OCI-LY1 (cell line): ENCODE data around the gene PTPRM.

Experiments used
- H2AFZ ChIP-seq: fragments of 200-600 bp; sonication (generic), shearing (Covaris generic); 2 replicates; pipeline ENCODE4 v1.6.0; 2014; ENCODE audit warnings: antibody characterized with exemption, mild to moderate bottlenecking, low read length
- H3F3A ChIP-seq: fragments of 200-600 bp; sonication (generic), shearing (Covaris generic); 2 replicates; pipeline ENCODE4 v1.6.0; 2014; ENCODE audit warnings: mild to moderate bottlenecking, antibody characterized with exemption, low read length, moderate library complexity; ENCODE audit not compliant: insufficient read depth
- H3K27ac ChIP-seq: fragments of 200-600 bp; sonication (generic); 2 replicates; pipeline ENCODE4 v1.5.1; 2014; ENCODE audit warnings: low read length, mixed run types, mild to moderate bottlenecking, low read depth; ENCODE audit not compliant: poor library complexity, severe bottlenecking
- H3K27me3 ChIP-seq: fragments of 200-600 bp; sonication (generic); 2 replicates; pipeline ENCODE4 v1.6.0; 2014; ENCODE audit warnings: antibody characterized with exemption, mild to moderate bottlenecking, low read length, moderate library complexity; ENCODE audit not compliant: insufficient read depth
- H3K36me3 ChIP-seq: fragments of 200-600 bp; sonication (generic); 2 replicates; pipeline ENCODE4 v1.6.1; 2014; ENCODE audit warnings: mild to moderate bottlenecking, antibody characterized with exemption, low read length, moderate library complexity, mixed read lengths; ENCODE audit not compliant: insufficient read depth
- H3K4me1 ChIP-seq: fragments of 200-600 bp; sonication (generic); 2 replicates; pipeline ENCODE4 v1.5.1; 2014; ENCODE audit warnings: mild to moderate bottlenecking, low read length, moderate library complexity; ENCODE audit not compliant: insufficient read depth, severe bottlenecking
- H3K4me2 ChIP-seq: fragments of 200-600 bp; sonication (generic), shearing (Covaris generic); 2 replicates; pipeline ENCODE4 v1.6.1; 2014; ENCODE audit warnings: low read length
- H3K4me3 ChIP-seq: fragments of 200-600 bp; sonication (generic); 2 replicates; pipeline ENCODE4 v1.5.1; 2014; ENCODE audit warnings: low read length, low read depth, mild to moderate bottlenecking, mixed read lengths; ENCODE audit not compliant: poor library complexity, severe bottlenecking
- H3K79me2 ChIP-seq: fragments of 200-600 bp; shearing (Covaris generic); 2 replicates; pipeline ENCODE4 v1.6.1; 2016; ENCODE audit warnings: mixed run types, low read length, mixed read lengths; ENCODE audit not compliant: insufficient read depth
- H3K9ac ChIP-seq: fragments of 200-600 bp; sonication (generic), shearing (Covaris generic); 2 replicates; pipeline ENCODE4 v1.6.1; 2014; ENCODE audit warnings: mild to moderate bottlenecking, low read length, mixed read lengths
- H3K9me2 ChIP-seq: fragments of 200-600 bp; sonication (generic), shearing (Covaris generic); 2 replicates; pipeline ENCODE4 v1.6.1; 2014; ENCODE audit warnings: low read depth, mild to moderate bottlenecking, low read length, mixed read lengths
- H3K9me3 ChIP-seq: fragments of 200-600 bp; shearing (Covaris generic); 2 replicates; pipeline ENCODE4 v1.6.1; 2014; ENCODE audit warnings: low read length, mixed read lengths
- H4K20me1 ChIP-seq: fragments of 200-600 bp; sonication (generic), shearing (Covaris generic); 2 replicates; pipeline ENCODE4 v1.6.0; 2016; ENCODE audit warnings: mild to moderate bottlenecking, low read length; ENCODE audit not compliant: insufficient read depth
- EZH2 ChIP-seq: fragments of 200-600 bp; sonication (generic), shearing (Covaris generic); IDR thresholded peaks from 2 replicates; pipeline ENCODE4 v1.8.0; 2017; ENCODE audit warnings: borderline replicate concordance, mixed run types, mild to moderate bottlenecking, antibody characterized with exemption, low read length, moderate library complexity, mixed read lengths
- TF ChIP-seq, protein P1 (sequence below): fragments of 200-600 bp; sonication (generic), shearing (Covaris generic); IDR thresholded peaks from 2 replicates; pipeline ENCODE4 v1.5.1; 2017; ENCODE audit warnings: mild to moderate bottlenecking, antibody characterized with exemption, low read length, moderate library complexity, mixed read lengths

The PTPRM gene

DNA sequence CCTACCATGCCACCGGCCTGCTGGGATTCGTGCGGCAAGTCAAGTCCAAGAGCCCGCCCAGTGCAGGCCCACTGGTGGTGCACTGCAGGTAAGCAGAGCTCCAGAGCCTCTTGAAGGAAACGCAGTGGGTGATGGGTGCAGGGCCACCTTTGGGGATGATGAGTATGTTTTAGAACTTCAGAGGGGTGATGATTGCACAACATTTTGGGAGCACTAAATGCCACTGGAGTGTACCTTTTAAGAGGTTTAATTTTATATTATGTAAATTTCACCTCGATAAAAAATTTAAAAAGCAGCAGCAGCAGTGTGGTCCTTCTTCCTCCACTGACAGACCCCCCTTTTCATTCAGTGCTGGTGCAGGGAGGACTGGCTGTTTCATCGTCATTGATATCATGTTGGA is 809.0 kb downstream of the PTPRM start:
- no peaks in the 10 kb centered on the region for H3K4me1 ChIP-seq
- H3K9me3 ChIP-seq: no peaks in the 10 kb centered on the region
- H3K4me3 ChIP-seq: no peak overlapping the region
- no peak overlapping the region for H3K27ac ChIP-seq
- TF ChIP-seq, protein P1, sequence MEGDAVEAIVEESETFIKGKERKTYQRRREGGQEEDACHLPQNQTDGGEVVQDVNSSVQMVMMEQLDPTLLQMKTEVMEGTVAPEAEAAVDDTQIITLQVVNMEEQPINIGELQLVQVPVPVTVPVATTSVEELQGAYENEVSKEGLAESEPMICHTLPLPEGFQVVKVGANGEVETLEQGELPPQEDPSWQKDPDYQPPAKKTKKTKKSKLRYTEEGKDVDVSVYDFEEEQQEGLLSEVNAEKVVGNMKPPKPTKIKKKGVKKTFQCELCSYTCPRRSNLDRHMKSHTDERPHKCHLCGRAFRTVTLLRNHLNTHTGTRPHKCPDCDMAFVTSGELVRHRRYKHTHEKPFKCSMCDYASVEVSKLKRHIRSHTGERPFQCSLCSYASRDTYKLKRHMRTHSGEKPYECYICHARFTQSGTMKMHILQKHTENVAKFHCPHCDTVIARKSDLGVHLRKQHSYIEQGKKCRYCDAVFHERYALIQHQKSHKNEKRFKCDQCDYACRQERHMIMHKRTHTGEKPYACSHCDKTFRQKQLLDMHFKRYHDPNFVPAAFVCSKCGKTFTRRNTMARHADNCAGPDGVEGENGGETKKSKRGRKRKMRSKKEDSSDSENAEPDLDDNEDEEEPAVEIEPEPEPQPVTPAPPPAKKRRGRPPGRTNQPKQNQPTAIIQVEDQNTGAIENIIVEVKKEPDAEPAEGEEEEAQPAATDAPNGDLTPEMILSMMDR: no peak
- TF ChIP-seq EZH2: no peak
- no peak overlapping the region for H2AFZ ChIP-seq
- H3K9me2 ChIP-seq: no peaks in the 10 kb centered on the region
- H4K20me1 ChIP-seq: no peaks in the 10 kb centered on the region
- no peak overlapping the region for H3K9ac ChIP-seq
- H3K79me2 ChIP-seq: no peaks in the 10 kb centered on the region
- no peaks in the 10 kb centered on the region for H3K27me3 ChIP-seq
- no peaks in the 10 kb centered on the region for H3F3A ChIP-seq
- H3K36me3 ChIP-seq: no peaks in the 10 kb centered on the region
- H3K4me2 ChIP-seq: no peak overlapping the region

DNA sequence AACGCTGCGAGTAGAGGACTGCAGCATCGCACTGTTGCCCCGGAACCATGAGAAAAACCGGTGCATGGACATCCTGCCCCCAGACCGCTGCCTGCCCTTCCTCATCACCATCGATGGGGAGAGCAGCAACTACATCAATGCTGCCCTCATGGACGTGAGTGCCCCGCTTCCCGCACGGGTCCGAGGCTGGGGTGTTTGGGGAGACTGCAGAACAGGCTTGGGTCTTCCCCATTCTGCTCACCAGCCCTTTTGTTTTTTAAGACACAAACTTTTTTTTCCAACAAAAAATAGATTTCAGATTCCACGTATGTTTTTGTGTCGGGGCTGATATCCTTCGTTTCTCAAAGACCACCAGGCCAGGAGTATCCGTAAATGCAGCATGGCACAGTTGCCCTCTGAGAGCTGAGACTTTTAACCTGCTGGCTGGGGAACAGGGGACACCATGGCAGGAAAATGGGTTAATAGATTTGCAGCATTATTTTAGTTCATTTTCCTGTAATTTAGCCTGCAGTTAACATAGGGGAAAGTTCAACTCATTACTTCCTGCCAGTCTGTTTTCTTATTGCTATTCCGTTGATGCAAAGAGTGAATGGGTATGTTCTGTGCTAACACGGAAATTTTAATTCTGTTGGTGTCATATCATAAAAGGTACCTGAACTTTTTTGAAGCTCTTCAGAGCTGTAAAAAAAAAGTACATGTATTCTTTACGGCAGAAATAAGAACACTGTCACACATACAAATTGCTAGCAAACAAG is 812.2 kb downstream of the PTPRM start:
- TF ChIP-seq EZH2: no peak
- TF ChIP-seq, protein P1: no peak
- no peaks in the 10 kb centered on the region for H3K9me2 ChIP-seq
- no peak overlapping the region for H3K9ac ChIP-seq
- no peaks in the 10 kb centered on the region for H3K27me3 ChIP-seq
- H2AFZ ChIP-seq: no peak overlapping the region
- H3F3A ChIP-seq: no peaks in the 10 kb centered on the region
- H3K27ac ChIP-seq: no peak overlapping the region
- no peaks in the 10 kb centered on the region for H3K36me3 ChIP-seq
- no peak overlapping the region for H3K4me3 ChIP-seq
- H3K9me3 ChIP-seq: no peaks in the 10 kb centered on the region
- no peak overlapping the region for H3K4me2 ChIP-seq
- no peaks in the 10 kb centered on the region for H3K4me1 ChIP-seq
- H3K79me2 ChIP-seq: no peaks in the 10 kb centered on the region
- H4K20me1 ChIP-seq: no peaks in the 10 kb centered on the region

DNA sequence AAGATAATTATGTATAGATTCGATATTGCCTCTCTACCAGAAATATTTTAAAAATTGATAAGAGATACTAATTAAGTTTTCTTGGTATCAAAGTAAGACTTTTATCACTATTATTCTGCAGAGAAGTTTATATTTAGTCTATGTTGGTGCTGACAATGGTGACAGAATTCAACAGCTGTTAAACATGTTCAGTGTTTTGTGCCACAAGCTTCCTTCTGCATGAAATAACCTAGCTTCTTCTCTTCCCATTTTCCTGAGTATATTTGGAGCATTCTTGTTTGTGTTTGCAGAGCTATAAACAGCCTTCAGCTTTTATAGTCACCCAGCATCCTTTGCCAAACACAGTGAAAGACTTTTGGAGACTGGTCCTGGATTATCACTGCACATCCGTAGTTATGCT is 812.9 kb downstream of the PTPRM start:
- Histone ChIP-seq H3K4me2 (no peak overlapping the region), H3F3A (no peaks in the 10 kb centered on the region), H3K9me3 (no peaks in the 10 kb centered on the region), H3K79me2 (no peaks in the 10 kb centered on the region), H3K4me1 (no peaks in the 10 kb centered on the region), H3K27me3 (no peaks in the 10 kb centered on the region), H3K27ac (no peak overlapping the region), H3K9ac (no peak overlapping the region), H3K36me3 (no peaks in the 10 kb centered on the region), H3K9me2 (no peaks in the 10 kb centered on the region), H3K4me3 (no peak overlapping the region), H4K20me1 (no peaks in the 10 kb centered on the region), H2AFZ (no peak overlapping the region)
- no peak for TF ChIP-seq EZH2
- TF ChIP-seq, protein P1: no peak
